HCT116 (cell line): ENCODE measurements around the gene NCAPG. TPM values are rescaled to one million over a fixed set of nuclear protein-coding genes. Genes with fewer than 3 reads are reported as not detected.

ENCODE experiments used
- ATAC-seq: fragments of 200-7000 bp; cut with Tn5 transposase; 2 replicates; pipeline ENCODE4 v1.9.1; 2020; ENCODE audit warnings: mild to moderate bottlenecking, moderate library complexity
- BruUV-seq: library from RNA; stranded (reverse); fragments of 400-500 nt; replicated peaks from 2 replicates; lab custom pipeline; 2021; lab: Mats Ljungman, UMichigan
- CTCF ChIA-PET: fragments of 300-600 bp; sonication (Branson Sonifier 250); formaldehyde crosslinking; loops from one replicate; lab custom pipeline; 2021; ENCODE audit warnings: antibody characterized with exemption; lab: Charles Lee
- POLR2A ChIA-PET: fragments of 300-600, 350-600 bp; sonication (Branson Sonifier 250); formaldehyde crosslinking; loops from one replicate; lab custom pipeline; 2021; ENCODE audit warnings: antibody characterized with exemption; lab: Charles Lee
- RAD21 ChIA-PET, 2 experiments: fragments of 300-600 bp; sonication (Branson Sonifier 250); formaldehyde crosslinking; loops; one replicate each; lab custom pipeline; 2023; ENCODE audit warnings: low total read pairs in 2 of 2; ENCODE audit not compliant: uncharacterized antibody in 2 of 2, unreplicated experiment in 2 of 2, low non-redundant PET in 1 of 2; lab: Charles Lee
- DNase-seq: peaks from one replicate; pipeline ENCODE4 v3.0.0-alpha.2; 2010; ENCODE audit warnings: low read depth, low spot score
- H2AFZ ChIP-seq: fragments of 200-600 bp; shearing (Covaris generic), sonication (generic); 2 replicates; pipeline ENCODE4 v1.6.1; 2017; ENCODE audit warnings: low read depth, mixed run types, mixed read lengths, antibody characterized with exemption, low read length; ENCODE audit not compliant: poor library complexity, severe bottlenecking
- H3K27ac ChIP-seq: 2 replicates; pipeline ENCODE4 v1.5.1; 2012; ENCODE audit warnings: low read depth, low read length
- H3K27me3 ChIP-seq: fragments of 200-600 bp; sonication (generic); 2 replicates; pipeline ENCODE4 v1.6.1; 2016; ENCODE audit warnings: mixed run types, low read length, mixed read lengths; ENCODE audit not compliant: insufficient read depth
- H3K36me3 ChIP-seq, 2 experiments: fragments of 200-500 bp in 1 of 2; fragments of 200-600 bp in 1 of 2; sonication (Bioruptor generic) in 1 of 2; sonication (generic) in 1 of 2; 2 replicates each; pipeline versions ENCODE4 v1.5.1 to v1.6.1; 2014 to 2016; ENCODE audit warnings: low read length in 2 of 2, inconsistent platforms in 1 of 2, mixed read lengths in 1 of 2, mixed run types in 1 of 2; ENCODE audit not compliant: insufficient read depth in 2 of 2, control insufficient read depth in 1 of 2
- H3K4me1 ChIP-seq, 2 experiments: fragments of 200-600 bp in 1 of 2; sonication (generic) in 1 of 2; 2 replicates each; pipeline versions ENCODE4 v1.5.1 to v1.6.1; 2012 to 2017; ENCODE audit warnings: low read length in 2 of 2, inconsistent platforms in 1 of 2, mild to moderate bottlenecking in 1 of 2, mixed read lengths in 1 of 2, mixed run types in 1 of 2, moderate library complexity in 1 of 2; ENCODE audit not compliant: insufficient read depth in 2 of 2, control insufficient read depth in 1 of 2
- H3K4me2 ChIP-seq: fragments of 200-600 bp; sonication (generic); 2 replicates; pipeline ENCODE4 v1.6.1; 2017; ENCODE audit warnings: mixed run types, low read length, mixed read lengths
- H3K4me3 ChIP-seq, 2 experiments: fragments of 200-600 bp in 1 of 2; sonication (generic) in 1 of 2; replicated peaks in 1 of 2; 2 replicates each; pipeline ENCODE4 v1.5.1; 2011 to 2016; ENCODE audit warnings: low read length in 2 of 2, control low read depth in 1 of 2, low read depth in 1 of 2, mild to moderate bottlenecking in 1 of 2, mixed read lengths in 1 of 2, mixed run types in 1 of 2
- H3K79me2 ChIP-seq: fragments of 200-600 bp; sonication (generic); 2 replicates; pipeline ENCODE4 v1.6.1; 2017; ENCODE audit warnings: mild to moderate bottlenecking, mixed run types, low read length, moderate library complexity, mixed read lengths; ENCODE audit not compliant: insufficient read depth
- H3K9ac ChIP-seq: fragments of 200-600 bp; sonication (generic); 2 replicates; pipeline ENCODE4 v1.6.1; 2016; ENCODE audit warnings: low read length, mixed read lengths
- H3K9me2 ChIP-seq: fragments of 200-600 bp; sonication (generic), shearing (Covaris generic); 2 replicates; pipeline ENCODE4 v1.6.1; 2017; ENCODE audit warnings: mixed run types, mild to moderate bottlenecking, moderate library complexity; ENCODE audit not compliant: insufficient read depth
- H3K9me3 ChIP-seq, 2 experiments: fragments of 200-500 bp in 1 of 2; fragments of 200-600 bp in 1 of 2; sonication (Bioruptor generic) in 1 of 2; sonication (generic) in 1 of 2; 2 replicates each; pipeline ENCODE4 v1.6.1; 2014 to 2017; ENCODE audit warnings: low read length in 2 of 2, mixed read lengths in 2 of 2, inconsistent platforms in 1 of 2, low read depth in 1 of 2, mild to moderate bottlenecking in 1 of 2, mixed run types in 1 of 2, moderate library complexity in 1 of 2; ENCODE audit not compliant: control insufficient read depth in 1 of 2, insufficient read depth in 1 of 2
- H4K20me1 ChIP-seq: fragments of 200-600 bp; sonication (generic), shearing (Covaris generic); 2 replicates; pipeline ENCODE4 v1.6.1; 2017; ENCODE audit warnings: mixed run types, mild to moderate bottlenecking, moderate library complexity; ENCODE audit not compliant: insufficient read depth
- CTCF ChIP-seq, 3 experiments: fragments of 200-600 bp in 1 of 3; sonication (generic) in 1 of 3; IDR thresholded peaks in 2 of 3; conservative IDR thresholded peaks in 1 of 3; 2 replicates each; pipeline ENCODE4 v1.5.1; 2012 to 2017; ENCODE audit warnings: low read depth in 2 of 3, low read length in 2 of 3, antibody characterized with exemption in 1 of 3, borderline replicate concordance in 1 of 3, control low read depth in 1 of 3, mild to moderate bottlenecking in 1 of 3, mixed read lengths in 1 of 3, mixed run types in 1 of 3, moderate library complexity in 1 of 3; ENCODE audit not compliant: insufficient read depth in 1 of 3
- EGR1 ChIP-seq: IDR thresholded peaks from 2 replicates; pipeline ENCODE4 v1.6.1; 2012; ENCODE audit warnings: low read depth
- EZH2 ChIP-seq: fragments of 200-600 bp; sonication (generic); IDR thresholded peaks from 2 replicates; pipeline ENCODE4 v1.6.1; 2017; ENCODE audit warnings: antibody characterized with exemption, mixed run types
- EZH2phosphoT487 ChIP-seq: fragments of 200-600 bp; IDR thresholded peaks from 2 replicates; pipeline ENCODE4 v1.6.1; 2018; ENCODE audit warnings: antibody characterized with exemption, borderline replicate concordance
- FOSL1 ChIP-seq: IDR thresholded peaks from 2 replicates; pipeline ENCODE4 v1.6.1; 2012; ENCODE audit warnings: low read depth
- JUND ChIP-seq: IDR thresholded peaks from 2 replicates; pipeline ENCODE4 v1.6.1; 2012
- POLR2A ChIP-seq: IDR thresholded peaks from 2 replicates; pipeline ENCODE4 v1.7.0; 2011; ENCODE audit warnings: borderline replicate concordance; ENCODE audit not compliant: insufficient read depth, insufficient read length; ENCODE audit errors: extremely low read depth
- POLR2AphosphoS5 ChIP-seq: IDR thresholded peaks from 2 replicates; pipeline ENCODE4 v1.6.1; 2011; ENCODE audit warnings: mild to moderate bottlenecking, low read depth, low read length, moderate library complexity
- RAD21 ChIP-seq: IDR thresholded peaks from 2 replicates; pipeline ENCODE4 v1.6.1; 2012; ENCODE audit warnings: low read depth, mild to moderate bottlenecking
- SIN3A ChIP-seq: IDR thresholded peaks from 2 replicates; pipeline ENCODE4 v1.6.1; 2012; ENCODE audit warnings: low read depth
- SRF ChIP-seq: IDR thresholded peaks from 2 replicates; pipeline ENCODE4 v1.6.1; 2012; ENCODE audit warnings: low read depth
- TCF7L2 ChIP-seq: IDR thresholded peaks from 2 replicates; pipeline ENCODE4 v1.7.0; 2011; ENCODE audit warnings: borderline replicate concordance, inconsistent platforms; ENCODE audit not compliant: insufficient read depth, insufficient read length; ENCODE audit errors: extremely low read depth
- YY1 ChIP-seq: IDR thresholded peaks from 2 replicates; pipeline ENCODE4 v1.6.1; 2011; ENCODE audit warnings: low read length, low read depth, moderate library complexity, mild to moderate bottlenecking; ENCODE audit not compliant: insufficient replicate concordance; ENCODE audit errors: extremely low read depth
- ZBTB33 ChIP-seq: IDR thresholded peaks from 2 replicates; pipeline ENCODE4 v1.6.1; 2011; ENCODE audit warnings: mild to moderate bottlenecking, low read length, moderate library complexity; ENCODE audit not compliant: insufficient replicate concordance; ENCODE audit errors: extremely low read depth
- intact Hi-C: fragments of 100-400 bp; cut with micrococcal nuclease; formaldehyde crosslinking; loops from 2 replicates; pipeline ENCODE4 v1.10.0; 2022
- total RNA-seq: library from RNA; stranded (reverse); gene quantifications from one replicate; pipeline ENCODE4 v1.2.1, GENCODE V29; 2021; ENCODE audit not compliant: unreplicated experiment

Gene NCAPG
- total RNA-seq, 1 experiment from 2014 or later, result 79.4 TPM

- Histone ChIP-seq H3K36me3 (peaks cover 26 to 34% of the 10 kb centered on the region in 2 experiments; a peak in 3 of 4 replicates), H3K9ac (no peak overlapping the region), H3K4me2 (no peak overlapping the region), H3K4me3 (no peak overlapping the region), H2AFZ (no peak overlapping the region), H3K27me3 (no peaks in the 10 kb centered on the region), H3K9me2 (no peaks in the 10 kb centered on the region), H4K20me1 (no peaks in the 10 kb centered on the region), H3K79me2 (peaks cover 99% of the 10 kb centered on the region), H3K9me3 (no peaks in the 10 kb centered on the region), H3K27ac (no peak overlapping the region), H3K4me1 (peaks cover 5 to 9% of the 10 kb centered on the region in 2 experiments; a peak in 2 of 4 replicates)
- intact Hi-C loops, result loop anchor here (1.0 kb wide), 2 partner anchors 550 to 776 kb away; no protein-coding TSS in a partner anchor
- ATAC-seq, result peak; percentile 80
- DNase-seq, result peak; percentile 10
- POLR2A ChIA-PET, result no interaction called here
- CTCF ChIA-PET, result interaction anchor here (0.6 to 1.3 kb wide), 10 partner anchors 8 to 777 kb away, joined by 3 to 8 read pairs (median 3); no protein-coding TSS in a partner anchor
- RAD21 ChIA-PET, result no interaction called here
- TF ChIP-seq FOSL1, result no peak
- TF ChIP-seq CTCF (IDR thresholded peaks at IDR 0.05 in 2 of 3, conservative IDR thresholded peaks at IDR 0.05 in 1 of 3; ENCODE audit: borderline replicate concordance in 1 of 3, insufficient read depth in 1 of 3, low read depth in 2 of 3, low read length in 2 of 3), result peak; percentile 30 to 49 (median 31); a peak in 4 of 6 replicates
- peak; percentile 50 for TF ChIP-seq RAD21
- TF ChIP-seq, all 23 proteins: peak for 2
- no TSS peak for BruUV-seq
Observed at GRCh38 chr4:17817027-17817426, 6.2 kb downstream of the NCAPG start.

DNA sequence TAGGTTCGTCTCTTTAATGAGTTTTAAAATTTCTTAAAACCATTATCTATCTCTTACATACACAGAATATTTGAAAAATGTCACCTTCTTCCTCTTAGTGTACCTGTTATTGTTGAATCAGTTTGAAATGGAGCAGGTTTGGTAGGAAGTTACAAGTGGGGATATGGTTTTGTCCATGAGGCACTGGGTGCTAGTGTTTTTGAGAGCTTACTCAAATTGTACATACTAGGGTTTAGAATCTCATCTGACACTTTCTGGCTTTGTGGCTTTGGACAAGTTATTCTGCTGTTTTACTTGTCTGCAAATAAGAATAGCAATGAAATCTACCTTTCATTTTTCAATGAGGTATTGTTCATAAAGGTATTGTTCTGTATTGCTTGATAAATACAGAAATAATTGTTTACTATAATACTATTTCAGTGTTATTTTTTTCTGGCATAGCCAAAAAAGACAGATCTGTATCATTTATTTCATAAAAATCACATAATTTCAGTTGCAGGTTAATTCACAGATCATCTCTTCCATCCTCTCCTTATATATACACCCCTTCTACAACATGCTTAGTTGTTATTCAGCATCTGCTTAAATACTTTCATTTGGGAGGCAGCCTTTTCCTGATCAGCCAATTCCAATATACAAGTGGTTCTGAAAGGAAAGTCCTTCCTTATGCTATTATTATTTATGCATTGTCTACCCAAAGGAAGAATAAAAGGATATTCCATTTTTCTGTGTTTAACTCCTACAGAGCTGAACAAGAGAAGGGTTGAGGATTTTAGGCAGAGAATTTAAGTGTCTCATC lies 13.3 kb downstream of the NCAPG start:
- Histone ChIP-seq H2AFZ (no peak overlapping the region), H3K27ac (no peak overlapping the region), H3K9me2 (no peaks in the 10 kb centered on the region), H3K9ac (no peak overlapping the region), H3K4me3 (no peak overlapping the region), H3K4me2 (no peak overlapping the region), H3K79me2 (peaks cover 95% of the 10 kb centered on the region), H4K20me1 (peaks cover 6% of the 10 kb centered on the region; the same call in 1 of the 2 replicates), H3K4me1 (no peaks in the 10 kb centered on the region), H3K9me3 (no peaks in the 10 kb centered on the region), H3K36me3 (peaks cover 37 to 50% of the 10 kb centered on the region in 2 experiments), H3K27me3 (no peaks in the 10 kb centered on the region)
- DNase-seq (no peak), ATAC-seq (no peak)
- ChIA-PET POLR2A (no interaction called here), RAD21 (no interaction called here), CTCF (no interaction called here)
- intact Hi-C loops, result no loop called here
- BruUV-seq, result no TSS peak
- TF ChIP-seq EGR1, result no peak
- no peak for TF ChIP-seq POLR2AphosphoS5
- TF ChIP-seq EZH2phosphoT487, result no peak
- TF ChIP-seq POLR2A, result no peak
- TF ChIP-seq YY1, result no peak
- TF ChIP-seq ZBTB33, result no peak
- no peak for TF ChIP-seq TCF7L2
- TF ChIP-seq JUND, result no peak
- TF ChIP-seq SRF, result no peak
- no peak for TF ChIP-seq SIN3A
- TF ChIP-seq EZH2, result no peak
